RCC 7860 (cell line): ENCODE measurements around the gene KNOP1.
"Not testable (repeated sequence)": the region's sequence is repeated elsewhere in the genome, so short reads cannot be mapped to it uniquely, and the experiment has no call there.

Source experiments
- DNase-seq: peaks from one replicate; pipeline ENCODE4 v3.0.0-alpha.2; 2015; ENCODE audit warnings: low spot score
- FAIRE-seq: peaks from 2 replicates; lab custom pipeline; 2012; peaks lifted over from hg19 to GRCh38; lab: Jason Lieb, UNC

Gene KNOP1

DNA sequence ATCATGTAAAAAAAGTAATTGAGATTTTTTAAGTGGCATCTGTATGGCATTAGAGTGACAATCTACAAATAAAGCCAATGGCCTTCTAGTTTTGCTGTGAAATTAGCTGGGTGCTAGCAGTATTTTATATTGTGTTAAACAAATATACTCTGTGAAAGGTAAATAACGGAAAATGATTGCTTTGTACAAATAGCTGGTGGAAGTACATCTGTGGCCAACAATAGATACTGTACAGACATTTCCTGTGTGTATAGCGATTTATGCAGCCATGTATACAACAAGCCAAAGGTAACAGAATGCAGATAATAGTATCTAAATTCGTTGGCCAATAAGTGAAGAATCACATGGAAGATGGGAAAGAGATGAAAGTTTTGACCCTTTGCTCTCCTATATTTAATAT, 26.6 kb upstream of the KNOP1 start:
- FAIRE-seq (no peak), DNase-seq (no peak)

- FAIRE-seq (no peak), DNase-seq (no peak)
Measured at GRCh38 chr16:19743816-19744159, 25.8 kb upstream of the KNOP1 start.

DNA sequence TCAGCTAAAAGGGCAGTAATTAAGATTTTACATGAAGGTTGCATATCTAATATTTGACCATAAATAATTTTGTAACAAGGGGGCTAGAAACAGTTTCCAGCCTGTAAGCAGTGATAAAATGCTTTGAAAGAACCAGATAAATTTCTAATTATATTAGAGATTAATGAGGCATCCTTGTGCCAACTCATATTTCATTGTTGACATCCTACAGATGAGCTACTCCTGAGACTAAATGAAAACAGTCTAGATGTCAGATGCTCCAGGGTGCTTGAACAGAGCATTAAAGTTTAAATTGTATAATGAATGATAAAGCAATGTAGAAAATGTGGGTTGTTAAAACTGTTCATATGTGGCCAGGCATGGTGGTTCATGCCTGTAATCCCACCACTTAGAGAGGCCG, 23.3 kb upstream of the KNOP1 start:
- FAIRE-seq (no peak), DNase-seq (no peak)

- DNase-seq: no peak
- FAIRE-seq: no peak
Measured at GRCh38 chr16:19737306-19738038, 19.4 kb upstream of the KNOP1 start.

DNA sequence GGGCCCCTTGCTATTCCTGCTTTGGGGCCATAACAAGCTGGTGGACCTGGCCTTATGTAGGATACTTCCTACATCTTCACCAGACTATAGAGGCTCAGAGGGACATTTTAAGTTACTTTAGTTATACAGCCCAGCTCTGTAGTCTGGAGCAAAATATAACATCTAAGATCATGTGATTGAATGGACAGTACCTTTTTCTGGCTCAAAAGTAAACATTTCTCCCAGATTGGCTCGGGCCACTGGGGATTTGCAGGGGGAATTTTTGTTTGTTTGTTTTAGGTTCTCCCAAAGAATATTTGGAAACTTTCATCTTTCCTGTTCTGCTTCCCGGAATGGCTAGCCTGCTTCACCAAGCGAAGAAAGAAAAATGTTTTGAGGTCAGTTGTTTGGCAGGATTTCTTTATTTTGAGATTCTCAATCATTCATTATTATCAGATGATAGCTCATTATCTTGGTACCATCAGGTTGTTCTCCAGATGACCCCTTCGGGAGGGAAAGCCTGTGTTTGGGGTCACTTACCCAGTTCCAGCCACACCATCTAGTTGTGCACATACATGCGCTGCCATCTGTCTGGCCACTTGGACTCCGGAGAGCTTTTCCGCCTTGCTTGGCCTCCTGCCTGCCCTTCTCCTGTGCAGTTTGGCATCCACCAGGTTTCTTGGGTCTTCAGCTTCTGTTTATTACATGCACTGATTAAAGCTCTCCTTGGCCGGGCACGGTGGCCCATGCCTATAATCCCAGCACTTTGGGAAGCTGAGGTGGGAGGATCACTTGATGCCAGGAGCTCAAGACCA, 17.2 kb upstream of the KNOP1 start:
- DNase-seq: no peak
- FAIRE-seq: no peak

GRCh38 chr16:19733551-19733950, 15.5 kb upstream of the KNOP1 start:
- DNase-seq (no peak), FAIRE-seq (no peak)

DNA sequence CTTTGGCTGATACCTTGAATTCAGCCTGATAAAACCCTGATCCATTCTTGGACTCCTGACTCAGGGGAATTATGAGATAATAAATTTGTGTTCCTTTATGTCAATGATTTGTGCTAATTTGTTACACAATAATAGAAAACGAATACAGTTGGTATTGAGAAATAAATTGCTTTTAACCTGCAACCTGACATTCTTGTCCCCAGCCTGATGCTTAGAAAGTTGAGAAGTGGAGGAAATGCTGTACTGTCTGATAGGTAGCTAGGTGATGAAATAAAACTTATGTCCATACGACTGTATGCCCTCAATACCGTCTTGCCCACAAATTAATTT, 10.6 kb upstream of the KNOP1 start:
- no peak for DNase-seq
- FAIRE-seq: no peak

- DNase-seq: no peak
- FAIRE-seq: no peak
Measured at GRCh38 chr16:19722981-19723380, 5.0 kb upstream of the KNOP1 start.

GRCh38 chr16:19722269-19722952, 4.4 kb upstream of the KNOP1 start:
- DNase-seq (no peak), FAIRE-seq (no peak)

DNA sequence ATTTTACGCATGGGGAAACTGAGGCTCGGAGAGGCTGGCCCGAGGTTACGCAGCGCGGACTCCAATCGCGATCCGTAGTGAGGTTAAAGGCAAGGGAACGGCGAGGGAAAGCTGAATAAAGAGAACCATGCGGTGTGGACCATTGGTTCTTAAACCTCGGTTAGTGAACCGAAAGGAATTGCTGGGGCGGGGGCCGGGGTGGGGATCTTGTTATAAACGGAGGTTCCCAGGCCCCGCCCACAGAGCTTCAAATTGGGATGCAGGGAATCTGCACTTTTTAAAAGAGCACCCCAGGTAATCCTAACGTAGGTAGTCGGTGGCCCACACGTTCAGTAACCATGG, 568 bp upstream of the KNOP1 start:
- FAIRE-seq: no peak
- DNase-seq: no peak

DNA sequence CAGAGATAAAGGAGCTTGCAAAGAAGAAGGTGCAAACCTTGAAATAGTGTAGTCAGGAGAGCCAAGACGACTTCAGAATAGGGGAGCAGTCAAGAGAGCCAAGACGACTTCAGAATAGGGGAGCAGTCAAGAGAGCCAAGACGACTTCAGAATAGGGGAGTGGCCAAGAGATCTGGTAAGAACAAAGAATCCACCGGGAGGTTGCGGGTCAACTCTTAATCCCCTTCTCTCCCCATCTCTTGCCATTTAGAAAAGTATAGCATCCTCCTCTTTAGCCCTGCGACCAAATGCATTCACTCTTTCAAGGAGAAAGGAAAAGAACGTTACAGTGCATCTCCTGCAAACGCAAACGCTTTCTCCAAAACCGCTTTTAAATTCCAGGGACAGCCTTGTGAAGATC, 713 bp downstream of the KNOP1 start:
- no peak for DNase-seq
- no peak for FAIRE-seq

DNA sequence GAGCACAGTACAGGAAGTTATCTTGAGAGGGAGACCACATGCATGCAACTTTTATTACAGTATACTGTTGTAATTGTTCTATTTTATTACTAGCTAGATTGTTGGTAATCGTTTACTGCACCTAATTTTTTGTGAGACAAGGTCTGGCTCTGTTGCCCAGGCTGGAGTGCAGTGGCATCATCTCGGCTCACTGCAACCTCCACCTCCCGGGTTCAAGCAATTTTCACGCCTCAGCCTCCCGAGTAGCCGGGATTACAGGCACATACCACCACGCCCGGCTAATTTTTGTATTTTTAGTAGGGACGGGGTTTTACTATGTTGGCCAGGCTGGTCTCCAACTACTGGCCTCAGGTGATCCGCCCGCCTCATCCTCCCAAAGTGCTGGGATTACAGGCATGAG, 1.3 kb downstream of the KNOP1 start:
- DNase-seq, FAIRE-seq: not testable (repeated sequence)

DNA sequence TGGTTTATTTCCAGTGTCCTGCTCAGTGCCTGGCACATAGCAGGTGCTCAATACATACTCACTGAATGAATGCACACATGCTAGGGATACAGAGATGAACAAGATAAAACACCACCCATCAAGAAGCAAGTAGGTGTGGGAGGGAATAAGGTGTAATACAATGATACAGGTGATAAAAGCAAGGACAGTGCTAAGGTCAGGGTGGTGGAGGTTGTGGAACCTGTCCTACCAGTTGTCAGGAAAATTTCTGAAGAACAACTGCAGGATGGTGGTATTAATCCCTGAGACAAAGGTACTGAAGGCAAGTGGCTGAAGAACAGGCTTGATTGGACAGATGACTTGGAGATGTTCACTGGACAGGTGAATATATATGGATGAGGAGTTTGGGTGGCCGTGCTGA, 1.8 kb downstream of the KNOP1 start:
- DNase-seq: no peak
- no peak for FAIRE-seq

DNA sequence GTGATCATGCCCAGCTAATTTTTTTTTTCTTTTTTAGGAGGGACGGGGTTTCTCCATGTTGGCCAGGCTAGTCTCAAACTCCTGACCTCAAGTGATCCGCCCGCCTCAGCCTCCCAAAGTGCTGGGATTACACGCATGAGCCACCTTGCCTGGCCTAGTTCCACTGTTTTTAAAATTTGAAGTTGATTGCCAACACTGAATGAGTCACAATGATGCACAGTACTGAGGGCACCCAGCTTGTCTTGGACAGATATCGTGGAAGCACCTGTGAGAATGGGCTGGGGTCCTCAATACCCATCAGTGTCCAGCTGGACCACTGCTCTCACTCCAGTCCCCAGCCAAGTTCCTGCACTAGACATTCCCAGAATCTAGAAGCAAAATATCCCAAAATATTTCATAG, 2.5 kb downstream of the KNOP1 start:
- DNase-seq: no peak

GRCh38 chr16:19713697-19714096, 4.3 kb downstream of the KNOP1 start:
- no peak for FAIRE-seq
- no peak for DNase-seq

More for the DNA sequence above, 2.5 kb downstream of the KNOP1 start:
- FAIRE-seq: no peak

DNA sequence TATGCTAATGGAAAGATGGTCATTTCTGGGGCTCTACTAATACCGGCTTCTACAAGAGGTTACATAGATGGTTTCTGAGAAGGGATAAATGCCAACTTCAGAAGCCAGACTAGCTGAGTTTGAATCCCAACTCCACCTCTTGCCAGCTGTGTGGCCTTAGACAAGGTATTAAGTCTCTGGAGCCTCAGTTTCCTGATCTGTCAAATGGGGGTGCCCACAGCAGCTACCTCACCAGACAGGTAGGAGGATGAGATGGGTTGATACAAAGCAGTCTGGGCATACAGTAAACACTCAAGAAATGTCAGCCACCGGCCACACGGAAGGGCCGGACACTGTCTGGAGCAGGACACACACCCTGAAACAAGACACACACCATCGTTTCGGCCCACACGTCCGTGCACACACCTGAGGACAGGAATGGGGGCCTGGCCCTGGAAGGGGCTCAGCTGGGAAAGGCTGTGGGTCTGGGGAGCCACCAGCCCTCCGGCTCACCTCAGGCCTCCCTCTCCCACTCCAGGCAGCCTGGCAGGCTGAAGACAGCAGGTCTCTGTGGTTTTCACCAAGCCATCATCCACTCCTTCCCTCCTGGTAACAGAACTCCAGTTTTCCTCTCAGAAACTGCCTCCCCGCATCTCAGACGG, 5.5 kb downstream of the KNOP1 start:
- DNase-seq (no peak), FAIRE-seq (no peak)

DNA sequence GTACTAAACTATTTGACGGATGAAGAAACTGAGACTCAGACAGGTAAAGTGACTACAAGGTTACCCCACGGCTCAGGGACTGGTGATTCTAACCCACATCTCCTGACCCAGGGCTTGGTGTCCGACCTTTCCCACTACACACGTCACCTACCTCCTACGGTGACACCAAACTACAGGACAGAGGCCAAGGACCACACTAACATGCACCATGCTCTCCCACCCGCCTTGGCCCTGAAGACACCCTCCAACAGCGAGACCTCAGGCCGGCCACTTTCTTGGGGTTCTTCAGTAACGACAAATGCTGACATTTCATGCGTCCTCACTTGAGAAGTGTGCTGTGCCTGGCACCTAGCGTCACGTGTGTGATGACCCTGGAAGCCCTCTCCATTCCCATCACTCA, 6.4 kb downstream of the KNOP1 start:
- no peak for FAIRE-seq
- DNase-seq: no peak

GRCh38 chr16:19710991-19711545, 7.0 kb downstream of the KNOP1 start:
- DNase-seq: no peak
- FAIRE-seq: no peak

DNA sequence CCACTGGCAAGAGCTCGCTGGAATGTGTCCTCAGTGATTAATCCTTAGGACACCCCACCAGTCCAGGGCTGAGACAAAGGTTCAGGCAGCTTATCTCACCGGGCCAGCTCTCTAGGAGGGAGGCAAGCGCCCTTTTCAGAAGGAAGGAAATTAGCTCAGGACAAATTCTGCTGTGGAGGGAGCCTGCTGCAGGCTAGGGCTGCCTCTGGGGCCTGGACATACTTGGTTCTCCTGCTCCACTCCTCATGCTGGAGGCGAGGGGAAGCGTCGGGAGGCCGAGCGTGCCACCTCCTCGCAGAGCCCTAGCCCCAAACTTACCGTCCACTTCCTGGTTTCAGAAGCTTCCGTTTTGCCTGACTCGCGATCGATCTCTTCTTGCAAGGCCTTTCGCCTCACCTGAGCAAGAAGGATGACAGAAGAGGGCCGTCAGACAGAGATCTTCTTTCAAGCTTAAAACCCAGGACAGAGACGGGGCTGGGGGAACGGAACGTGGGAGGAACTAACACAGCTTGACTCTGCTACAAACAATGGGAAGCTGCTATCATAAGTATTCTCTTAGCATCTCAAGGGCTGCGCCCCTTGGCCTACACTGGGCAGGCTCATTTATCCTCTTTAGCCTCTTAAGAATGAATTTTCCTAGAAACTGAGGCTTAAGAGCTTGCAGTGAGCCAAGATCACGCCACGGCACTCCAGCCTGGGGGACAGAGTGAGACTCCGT, 7.7 kb downstream of the KNOP1 start:
- FAIRE-seq: no peak
- DNase-seq: no peak

- DNase-seq (no peak), FAIRE-seq (no peak)
Measured at GRCh38 chr16:19709381-19710136, 8.5 kb downstream of the KNOP1 start.
